ENCODE measurements around the gene SEMA4A. TPM values are rescaled to one million over a fixed set of nuclear protein-coding genes. Genes with fewer than 3 reads are reported as not detected.

Gene SEMA4A
- total and polyA plus RNA-seq, 9 of the 15 experiments (the other 6 are each of a cell fraction or from before 2014, with no cell fraction given), result 0.04 to 1.7 (median 0.45) TPM

GRCh38 chr1:156193488-156194299 lies 40.3 kb downstream of the SEMA4A start, which contains the start of gene SLC25A44 (continued):
- TF ChIP-seq SAP30 (IDR thresholded peaks at IDR 0.05; ENCODE audit: borderline replicate concordance, insufficient read depth, low read depth, low read length, poor library complexity, severe bottlenecking), result peak; percentile 74
- TF ChIP-seq ZNF764 (CRISPR knock-in tag; IDR thresholded peaks at IDR 0.05; ENCODE audit: low read depth), result no peak
- no peak for TF ChIP-seq ZNF766 (CRISPR knock-in tag; conservative IDR thresholded peaks at IDR 0.05)
- TF ChIP-seq ZNF57 (CRISPR knock-in tag; IDR thresholded peaks at IDR 0.05), result no peak
- no peak for TF ChIP-seq FOXP1 (CRISPR knock-in tag; IDR thresholded peaks at IDR 0.05)
- no peak for TF ChIP-seq OTX1 (CRISPR knock-in tag; IDR thresholded peaks at IDR 0.05)
- TF ChIP-seq MGA (IDR thresholded peaks at IDR 0.05), result no peak; the same call in 1 of the 2 replicates
- no peak for TF ChIP-seq CEBPB (tag; IDR thresholded peaks at IDR 0.05)
- TF ChIP-seq CREB1 (IDR thresholded peaks at IDR 0.05), result peak; percentile 80
- TF ChIP-seq CREB1 (CRISPR knock-in tag; IDR thresholded peaks at IDR 0.05), result peak; percentile 87
- TF ChIP-seq DMBX1 (CRISPR knock-in tag; IDR thresholded peaks at IDR 0.05; ENCODE audit: borderline replicate concordance), result no peak
- TF ChIP-seq PYGO2 (tag; IDR thresholded peaks at IDR 0.05), result no peak
- TF ChIP-seq STAT5B (CRISPR knock-in tag; IDR thresholded peaks at IDR 0.05), result no peak
- 0 out of 2 replicates have a peak, but pooled peaks have one; percentile 12 for TF ChIP-seq EP300 (IDR thresholded peaks at IDR 0.05; ENCODE audit: low read length)
- TF ChIP-seq, protein P1, sequence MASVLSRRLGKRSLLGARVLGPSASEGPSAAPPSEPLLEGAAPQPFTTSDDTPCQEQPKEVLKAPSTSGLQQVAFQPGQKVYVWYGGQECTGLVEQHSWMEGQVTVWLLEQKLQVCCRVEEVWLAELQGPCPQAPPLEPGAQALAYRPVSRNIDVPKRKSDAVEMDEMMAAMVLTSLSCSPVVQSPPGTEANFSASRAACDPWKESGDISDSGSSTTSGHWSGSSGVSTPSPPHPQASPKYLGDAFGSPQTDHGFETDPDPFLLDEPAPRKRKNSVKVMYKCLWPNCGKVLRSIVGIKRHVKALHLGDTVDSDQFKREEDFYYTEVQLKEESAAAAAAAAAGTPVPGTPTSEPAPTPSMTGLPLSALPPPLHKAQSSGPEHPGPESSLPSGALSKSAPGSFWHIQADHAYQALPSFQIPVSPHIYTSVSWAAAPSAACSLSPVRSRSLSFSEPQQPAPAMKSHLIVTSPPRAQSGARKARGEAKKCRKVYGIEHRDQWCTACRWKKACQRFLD (CRISPR knock-in tag; IDR thresholded peaks at IDR 0.05), result peak; percentile 52; the same call in 1 of the 2 replicates
- no peak for TF ChIP-seq MAFF (IDR thresholded peaks at IDR 0.05; ENCODE audit: low read length)
